WTC11 (cell line): ENCODE measurements around the gene SKP2. TPM values are rescaled to one million over a fixed set of nuclear protein-coding genes. Genes with fewer than 3 reads are reported as not detected.

Experiments used
- ATAC-seq: fragments of 200-7000 bp; cut with Tn5 transposase; 2 replicates; pipeline ENCODE4 v1.10.0; 2021; ENCODE audit warnings: mild to moderate bottlenecking, moderate library complexity
- CTCF ChIA-PET: fragments of 300-600 bp; sonication (Branson Sonifier 250); formaldehyde crosslinking; loops from one replicate; lab custom pipeline; 2021; ENCODE audit warnings: antibody characterized with exemption; lab: Charles Lee
- POLR2A ChIA-PET: fragments of 350-600 bp; sonication (Branson Sonifier 250); formaldehyde crosslinking; loops from one replicate; lab custom pipeline; 2021; ENCODE audit warnings: antibody characterized with exemption; lab: Charles Lee
- DNase-seq: peaks from one replicate; pipeline ENCODE4 v3.0.0; 2021; ENCODE audit warnings: low spot score
- H3K27ac Mint-ChIP-seq: 2 replicates; pipeline ENCODE4 v1.8.0; 2021; ENCODE audit warnings: mixed read lengths
- H3K27me3 Mint-ChIP-seq: 2 replicates; pipeline ENCODE4 v1.8.0; 2021; ENCODE audit warnings: low read depth, mild to moderate bottlenecking, moderate library complexity, mixed read lengths
- H3K36me3 Mint-ChIP-seq: 2 replicates; pipeline ENCODE4 v1.8.0; 2021; ENCODE audit warnings: mixed read lengths
- H3K4me1 Mint-ChIP-seq: 2 replicates; pipeline ENCODE4 v1.8.0; 2022; ENCODE audit warnings: mixed read lengths
- H3K4me3 Mint-ChIP-seq: 2 replicates; pipeline ENCODE4 v1.8.0; 2021; ENCODE audit warnings: mild to moderate bottlenecking, moderate library complexity, mixed read lengths
- H3K9me3 Mint-ChIP-seq: 2 replicates; pipeline ENCODE4 v1.8.0; 2021; ENCODE audit warnings: mixed read lengths
- CDX4 ChIP-seq: fragments of 250-450 bp; sonication (Bioruptor Pico); IDR thresholded peaks from 2 replicates; pipeline ENCODE4 v1.9.0; 2021; ENCODE audit warnings: moderate library complexity, mild to moderate bottlenecking, inconsistent platforms, borderline replicate concordance
- CREB1 ChIP-seq: sonication (generic); formaldehyde crosslinking; IDR thresholded peaks from 2 replicates; pipeline ENCODE4 v1.8.0; 2023; ENCODE audit warnings: mild to moderate bottlenecking, missing genetic modification reagents
- FOXJ3 ChIP-seq: sonication (generic); formaldehyde crosslinking; IDR thresholded peaks from 2 replicates; pipeline ENCODE4 v1.9.0; 2021; ENCODE audit warnings: missing genetic modification reagents, mild to moderate bottlenecking, borderline replicate concordance
- FOXP4 ChIP-seq: sonication (generic); formaldehyde crosslinking; IDR thresholded peaks from 2 replicates; pipeline ENCODE4 v1.8.0; 2022; ENCODE audit warnings: mild to moderate bottlenecking, missing genetic modification reagents
- GABPB1 ChIP-seq: sonication (generic); formaldehyde crosslinking; IDR thresholded peaks from 2 replicates; pipeline ENCODE4 v1.8.1; 2023; ENCODE audit warnings: mild to moderate bottlenecking, missing genetic modification reagents
- JAZF1 ChIP-seq: fragments of 250-450 bp; sonication (Bioruptor Pico); IDR thresholded peaks from 2 replicates; pipeline ENCODE4 v1.9.0; 2021; ENCODE audit warnings: moderate library complexity, mild to moderate bottlenecking, inconsistent platforms
- KAT7 ChIP-seq: sonication (generic); formaldehyde crosslinking; IDR thresholded peaks from 2 replicates; pipeline ENCODE4 v1.8.1; 2023; ENCODE audit warnings: missing genetic modification reagents, mild to moderate bottlenecking, borderline replicate concordance
- NFATC4 ChIP-seq: fragments of 250-450 bp; sonication (Bioruptor Pico); IDR thresholded peaks from 2 replicates; pipeline ENCODE4 v1.9.0; 2021; ENCODE audit warnings: mild to moderate bottlenecking
- NR2C2 ChIP-seq: sonication (generic); formaldehyde crosslinking; IDR thresholded peaks from 2 replicates; pipeline ENCODE4 v1.8.0; 2022; ENCODE audit warnings: mild to moderate bottlenecking, missing genetic modification reagents
- RELA ChIP-seq: sonication (generic); formaldehyde crosslinking; IDR thresholded peaks from 2 replicates; pipeline ENCODE4 v1.8.1; 2022; ENCODE audit warnings: missing genetic modification reagents, mild to moderate bottlenecking, borderline replicate concordance
- TEAD4 ChIP-seq: sonication (generic); formaldehyde crosslinking; IDR thresholded peaks from 2 replicates; pipeline ENCODE4 v1.8.0; 2022; ENCODE audit warnings: mild to moderate bottlenecking, missing genetic modification reagents
- ZBTB21 ChIP-seq: sonication (generic); formaldehyde crosslinking; IDR thresholded peaks from 2 replicates; pipeline ENCODE4 v1.8.1; 2023; ENCODE audit warnings: mild to moderate bottlenecking, missing genetic modification reagents, borderline replicate concordance
- total RNA-seq: library from RNA; stranded (reverse); gene quantifications from 3 replicates; pipeline ENCODE4 v1.2.3, GENCODE V29; 2021
- TF ChIP-seq, protein P1 (sequence below): fragments of 250-450 bp; sonication (Bioruptor Pico); IDR thresholded peaks from 2 replicates; pipeline ENCODE4 v1.9.0; 2021; ENCODE audit warnings: mild to moderate bottlenecking
- TF ChIP-seq, protein P2 (sequence below): fragments of 250-450 bp; sonication (Bioruptor Pico); IDR thresholded peaks from 2 replicates; pipeline ENCODE4 v1.9.0; 2021; ENCODE audit warnings: mild to moderate bottlenecking, borderline replicate concordance
- TF ChIP-seq, protein P3 (sequence below): sonication (generic); formaldehyde crosslinking; IDR thresholded peaks from 2 replicates; pipeline ENCODE4 v1.8.1; 2022; ENCODE audit warnings: low read depth, mild to moderate bottlenecking, moderate library complexity, missing genetic modification reagents, borderline replicate concordance
- TF ChIP-seq, protein P4 (sequence below): sonication (generic); formaldehyde crosslinking; IDR thresholded peaks from 2 replicates; pipeline ENCODE4 v1.8.1; 2022; ENCODE audit warnings: missing genetic modification reagents, borderline replicate concordance

SKP2 gene
- total RNA-seq, 1 experiment from 2014 or later: 68.0 TPM

- no peak for ATAC-seq
- peaks cover 61% of the 10 kb centered on the region for H3K36me3 Mint-ChIP-seq
- H3K9me3 Mint-ChIP-seq: no peaks in the 10 kb centered on the region
- no peaks in the 10 kb centered on the region for H3K27me3 Mint-ChIP-seq
- no peaks in the 10 kb centered on the region for H3K4me1 Mint-ChIP-seq
- CTCF ChIA-PET: interaction anchor here (0.7 to 1.6 kb wide), 2 partner anchors 78 to 214 kb away, joined by 3 to 8 read pairs; no protein-coding TSS in a partner anchor
- POLR2A ChIA-PET: no interaction called here
- H3K27ac Mint-ChIP-seq: no peak overlapping the region
- no peak overlapping the region for H3K4me3 Mint-ChIP-seq
- DNase-seq: no peak
- TF ChIP-seq, protein P1, sequence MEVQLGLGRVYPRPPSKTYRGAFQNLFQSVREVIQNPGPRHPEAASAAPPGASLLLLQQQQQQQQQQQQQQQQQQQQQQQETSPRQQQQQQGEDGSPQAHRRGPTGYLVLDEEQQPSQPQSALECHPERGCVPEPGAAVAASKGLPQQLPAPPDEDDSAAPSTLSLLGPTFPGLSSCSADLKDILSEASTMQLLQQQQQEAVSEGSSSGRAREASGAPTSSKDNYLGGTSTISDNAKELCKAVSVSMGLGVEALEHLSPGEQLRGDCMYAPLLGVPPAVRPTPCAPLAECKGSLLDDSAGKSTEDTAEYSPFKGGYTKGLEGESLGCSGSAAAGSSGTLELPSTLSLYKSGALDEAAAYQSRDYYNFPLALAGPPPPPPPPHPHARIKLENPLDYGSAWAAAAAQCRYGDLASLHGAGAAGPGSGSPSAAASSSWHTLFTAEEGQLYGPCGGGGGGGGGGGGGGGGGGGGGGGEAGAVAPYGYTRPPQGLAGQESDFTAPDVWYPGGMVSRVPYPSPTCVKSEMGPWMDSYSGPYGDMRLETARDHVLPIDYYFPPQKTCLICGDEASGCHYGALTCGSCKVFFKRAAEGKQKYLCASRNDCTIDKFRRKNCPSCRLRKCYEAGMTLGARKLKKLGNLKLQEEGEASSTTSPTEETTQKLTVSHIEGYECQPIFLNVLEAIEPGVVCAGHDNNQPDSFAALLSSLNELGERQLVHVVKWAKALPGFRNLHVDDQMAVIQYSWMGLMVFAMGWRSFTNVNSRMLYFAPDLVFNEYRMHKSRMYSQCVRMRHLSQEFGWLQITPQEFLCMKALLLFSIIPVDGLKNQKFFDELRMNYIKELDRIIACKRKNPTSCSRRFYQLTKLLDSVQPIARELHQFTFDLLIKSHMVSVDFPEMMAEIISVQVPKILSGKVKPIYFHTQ: no peak
- TF ChIP-seq, protein P2, sequence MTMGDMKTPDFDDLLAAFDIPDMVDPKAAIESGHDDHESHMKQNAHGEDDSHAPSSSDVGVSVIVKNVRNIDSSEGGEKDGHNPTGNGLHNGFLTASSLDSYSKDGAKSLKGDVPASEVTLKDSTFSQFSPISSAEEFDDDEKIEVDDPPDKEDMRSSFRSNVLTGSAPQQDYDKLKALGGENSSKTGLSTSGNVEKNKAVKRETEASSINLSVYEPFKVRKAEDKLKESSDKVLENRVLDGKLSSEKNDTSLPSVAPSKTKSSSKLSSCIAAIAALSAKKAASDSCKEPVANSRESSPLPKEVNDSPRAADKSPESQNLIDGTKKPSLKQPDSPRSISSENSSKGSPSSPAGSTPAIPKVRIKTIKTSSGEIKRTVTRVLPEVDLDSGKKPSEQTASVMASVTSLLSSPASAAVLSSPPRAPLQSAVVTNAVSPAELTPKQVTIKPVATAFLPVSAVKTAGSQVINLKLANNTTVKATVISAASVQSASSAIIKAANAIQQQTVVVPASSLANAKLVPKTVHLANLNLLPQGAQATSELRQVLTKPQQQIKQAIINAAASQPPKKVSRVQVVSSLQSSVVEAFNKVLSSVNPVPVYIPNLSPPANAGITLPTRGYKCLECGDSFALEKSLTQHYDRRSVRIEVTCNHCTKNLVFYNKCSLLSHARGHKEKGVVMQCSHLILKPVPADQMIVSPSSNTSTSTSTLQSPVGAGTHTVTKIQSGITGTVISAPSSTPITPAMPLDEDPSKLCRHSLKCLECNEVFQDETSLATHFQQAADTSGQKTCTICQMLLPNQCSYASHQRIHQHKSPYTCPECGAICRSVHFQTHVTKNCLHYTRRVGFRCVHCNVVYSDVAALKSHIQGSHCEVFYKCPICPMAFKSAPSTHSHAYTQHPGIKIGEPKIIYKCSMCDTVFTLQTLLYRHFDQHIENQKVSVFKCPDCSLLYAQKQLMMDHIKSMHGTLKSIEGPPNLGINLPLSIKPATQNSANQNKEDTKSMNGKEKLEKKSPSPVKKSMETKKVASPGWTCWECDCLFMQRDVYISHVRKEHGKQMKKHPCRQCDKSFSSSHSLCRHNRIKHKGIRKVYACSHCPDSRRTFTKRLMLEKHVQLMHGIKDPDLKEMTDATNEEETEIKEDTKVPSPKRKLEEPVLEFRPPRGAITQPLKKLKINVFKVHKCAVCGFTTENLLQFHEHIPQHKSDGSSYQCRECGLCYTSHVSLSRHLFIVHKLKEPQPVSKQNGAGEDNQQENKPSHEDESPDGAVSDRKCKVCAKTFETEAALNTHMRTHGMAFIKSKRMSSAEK: no peak
Observed at GRCh38 chr5:36177154-36177553, 25.2 kb downstream of the SKP2 start.

DNA sequence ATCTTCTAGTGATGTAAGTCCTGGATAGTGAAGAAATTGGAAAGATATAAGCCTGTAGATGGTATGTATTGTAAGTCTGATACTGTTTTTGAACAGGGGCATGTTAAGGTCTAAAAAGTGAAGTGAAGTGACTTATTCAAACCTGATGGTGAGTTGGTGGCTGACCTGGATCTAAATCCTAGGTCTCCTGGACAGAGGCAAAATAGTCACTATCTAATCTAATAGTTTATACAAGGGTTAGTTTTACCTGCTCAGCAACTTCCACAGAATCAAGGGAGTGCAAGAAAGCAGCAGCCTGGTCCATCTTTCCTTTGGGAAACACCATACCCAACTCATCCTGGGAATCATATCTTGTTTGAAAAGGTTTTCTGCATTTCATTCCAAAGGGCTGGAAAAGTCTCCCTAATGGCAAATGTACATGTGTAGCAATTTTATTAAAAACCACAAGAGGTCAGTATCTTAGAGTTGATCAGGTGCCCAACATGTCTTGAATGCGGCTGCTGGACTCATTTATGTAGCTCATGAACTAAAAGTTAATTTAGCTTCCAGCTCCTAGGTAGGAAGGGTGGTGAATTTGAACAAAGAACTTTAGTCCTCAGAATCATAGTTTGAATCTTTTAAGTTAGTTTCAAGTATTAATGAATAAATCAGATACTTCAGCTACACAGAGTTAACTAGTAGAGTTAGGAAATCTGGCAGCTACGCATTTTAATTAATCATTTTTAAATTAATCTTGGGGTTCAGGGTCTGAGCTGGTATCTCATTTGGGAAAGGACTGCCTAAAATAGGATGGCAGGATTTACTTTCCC, 26.0 kb downstream of the SKP2 start:
- H3K4me3 Mint-ChIP-seq: no peak overlapping the region
- POLR2A ChIA-PET: no interaction called here
- no peak overlapping the region for H3K27ac Mint-ChIP-seq
- CTCF ChIA-PET: interaction anchor here (0.7 to 1.6 kb wide), 12 partner anchors 25 to 518 kb away, joined by 3 to 16 read pairs (median 5); partner anchors contain the start of genes LMBRD2 and SKP2
- DNase-seq (no peak), ATAC-seq (peak; percentile 51)
- no peaks in the 10 kb centered on the region for H3K9me3 Mint-ChIP-seq
- H3K4me1 Mint-ChIP-seq: no peaks in the 10 kb centered on the region
- H3K36me3 Mint-ChIP-seq: peaks cover 65% of the 10 kb centered on the region
- no peaks in the 10 kb centered on the region for H3K27me3 Mint-ChIP-seq
- TF ChIP-seq FOXJ3 (CRISPR knock-in tag): no peak
- no peak for TF ChIP-seq CDX4 (CRISPR knock-in tag)
- TF ChIP-seq NR2C2 (CRISPR knock-in tag): no peak
- no peak for TF ChIP-seq CREB1 (CRISPR knock-in tag)
- no peak for TF ChIP-seq NFATC4 (CRISPR knock-in tag)
- no peak for TF ChIP-seq RELA (CRISPR knock-in tag)
- no peak for TF ChIP-seq KAT7 (CRISPR knock-in tag)
- TF ChIP-seq, protein P3, sequence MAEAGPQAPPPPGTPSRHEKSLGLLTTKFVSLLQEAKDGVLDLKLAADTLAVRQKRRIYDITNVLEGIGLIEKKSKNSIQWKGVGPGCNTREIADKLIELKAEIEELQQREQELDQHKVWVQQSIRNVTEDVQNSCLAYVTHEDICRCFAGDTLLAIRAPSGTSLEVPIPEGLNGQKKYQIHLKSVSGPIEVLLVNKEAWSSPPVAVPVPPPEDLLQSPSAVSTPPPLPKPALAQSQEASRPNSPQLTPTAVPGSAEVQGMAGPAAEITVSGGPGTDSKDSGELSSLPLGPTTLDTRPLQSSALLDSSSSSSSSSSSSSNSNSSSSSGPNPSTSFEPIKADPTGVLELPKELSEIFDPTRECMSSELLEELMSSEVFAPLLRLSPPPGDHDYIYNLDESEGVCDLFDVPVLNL: no peak
- TF ChIP-seq FOXP4: no peak
- TF ChIP-seq TEAD4 (CRISPR knock-in tag): no peak
- TF ChIP-seq, protein P1: no peak
- no peak for TF ChIP-seq ZBTB21 (CRISPR knock-in tag)
- TF ChIP-seq GABPB1 (CRISPR knock-in tag): no peak
- TF ChIP-seq, protein P4, sequence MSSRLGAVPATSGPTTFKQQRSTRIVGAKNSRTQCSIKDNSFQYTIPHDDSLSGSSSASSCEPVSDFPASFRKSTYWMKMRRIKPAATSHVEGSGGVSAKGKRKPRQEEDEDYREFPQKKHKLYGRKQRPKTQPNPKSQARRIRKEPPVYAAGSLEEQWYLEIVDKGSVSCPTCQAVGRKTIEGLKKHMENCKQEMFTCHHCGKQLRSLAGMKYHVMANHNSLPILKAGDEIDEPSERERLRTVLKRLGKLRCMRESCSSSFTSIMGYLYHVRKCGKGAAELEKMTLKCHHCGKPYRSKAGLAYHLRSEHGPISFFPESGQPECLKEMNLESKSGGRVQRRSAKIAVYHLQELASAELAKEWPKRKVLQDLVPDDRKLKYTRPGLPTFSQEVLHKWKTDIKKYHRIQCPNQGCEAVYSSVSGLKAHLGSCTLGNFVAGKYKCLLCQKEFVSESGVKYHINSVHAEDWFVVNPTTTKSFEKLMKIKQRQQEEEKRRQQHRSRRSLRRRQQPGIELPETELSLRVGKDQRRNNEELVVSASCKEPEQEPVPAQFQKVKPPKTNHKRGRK (CRISPR knock-in tag): no peak
- no peak for TF ChIP-seq JAZF1 (CRISPR knock-in tag)
